Keratinocyte (primary cell): ENCODE data around the gene PPP1R14B.

Experiments used
- EZH2 ChIP-seq: IDR thresholded peaks from one replicate; pipeline ENCODE4 v1.6.1; 2012; ENCODE audit warnings: inconsistent platforms, mild to moderate bottlenecking, low read length, moderate library complexity
- TF ChIP-seq, protein P1 (sequence below), 3 experiments: IDR thresholded peaks in 1 of 3; conservative IDR thresholded peaks in 1 of 3; optimal IDR thresholded peaks in 1 of 3; 2 replicates in 2 of 3; 3 replicates in 1 of 3; pipeline versions ENCODE3 to v1.5.1; 2011; ENCODE audit warnings: low read length in 3 of 3, mild to moderate bottlenecking in 3 of 3, moderate library complexity in 2 of 3, control low read depth in 1 of 3, inconsistent platforms in 1 of 3; ENCODE audit not compliant: insufficient read depth in 2 of 3; ENCODE audit errors: extremely low read depth in 1 of 3

DNA sequence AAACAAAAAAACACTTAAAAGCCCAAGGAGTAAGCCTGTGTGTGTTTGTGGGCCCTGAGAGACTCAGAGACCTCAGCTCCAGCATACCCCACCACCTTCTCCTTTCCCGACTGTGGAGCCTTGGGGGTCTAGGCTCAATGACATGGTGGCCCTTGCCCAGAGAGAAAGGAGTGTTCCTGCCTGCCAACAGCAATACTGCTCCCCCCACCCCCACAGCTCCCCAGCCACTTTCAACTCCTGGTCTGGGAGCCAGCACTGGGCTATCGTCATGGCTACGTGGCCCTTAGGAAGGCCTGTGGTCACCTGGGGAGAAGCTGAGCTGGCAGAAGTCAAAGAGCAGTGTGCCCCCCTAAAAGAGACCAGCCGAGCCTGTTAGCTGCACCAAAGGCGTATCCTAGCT is 2.6 kb downstream of the PPP1R14B start:
- TF ChIP-seq, protein P1, sequence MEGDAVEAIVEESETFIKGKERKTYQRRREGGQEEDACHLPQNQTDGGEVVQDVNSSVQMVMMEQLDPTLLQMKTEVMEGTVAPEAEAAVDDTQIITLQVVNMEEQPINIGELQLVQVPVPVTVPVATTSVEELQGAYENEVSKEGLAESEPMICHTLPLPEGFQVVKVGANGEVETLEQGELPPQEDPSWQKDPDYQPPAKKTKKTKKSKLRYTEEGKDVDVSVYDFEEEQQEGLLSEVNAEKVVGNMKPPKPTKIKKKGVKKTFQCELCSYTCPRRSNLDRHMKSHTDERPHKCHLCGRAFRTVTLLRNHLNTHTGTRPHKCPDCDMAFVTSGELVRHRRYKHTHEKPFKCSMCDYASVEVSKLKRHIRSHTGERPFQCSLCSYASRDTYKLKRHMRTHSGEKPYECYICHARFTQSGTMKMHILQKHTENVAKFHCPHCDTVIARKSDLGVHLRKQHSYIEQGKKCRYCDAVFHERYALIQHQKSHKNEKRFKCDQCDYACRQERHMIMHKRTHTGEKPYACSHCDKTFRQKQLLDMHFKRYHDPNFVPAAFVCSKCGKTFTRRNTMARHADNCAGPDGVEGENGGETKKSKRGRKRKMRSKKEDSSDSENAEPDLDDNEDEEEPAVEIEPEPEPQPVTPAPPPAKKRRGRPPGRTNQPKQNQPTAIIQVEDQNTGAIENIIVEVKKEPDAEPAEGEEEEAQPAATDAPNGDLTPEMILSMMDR (optimal IDR thresholded peaks at IDR 0.05 in 1 of 3, IDR thresholded peaks at IDR 0.05 in 1 of 3, conservative IDR thresholded peaks at IDR 0.05 in 1 of 3; ENCODE audit: extremely low read depth in 1 of 3, insufficient read depth in 2 of 3, low read length in 3 of 3) = no peak
- no peak for TF ChIP-seq EZH2
